Stimulated activated CD8-positive, alpha-beta memory T cell treated with anti-CD3 and anti-CD28 coated beads, Interleukin-15, amount 100 ng/mL, for 24 hours (primary cell): ENCODE data around the gene SEPTIN6.

Experiments used
- DNase-seq: peaks from one replicate; pipeline ENCODE4 v3.0.0-alpha.2; 2020; ENCODE audit warnings: low read depth

SEPTIN6 gene

DNA sequence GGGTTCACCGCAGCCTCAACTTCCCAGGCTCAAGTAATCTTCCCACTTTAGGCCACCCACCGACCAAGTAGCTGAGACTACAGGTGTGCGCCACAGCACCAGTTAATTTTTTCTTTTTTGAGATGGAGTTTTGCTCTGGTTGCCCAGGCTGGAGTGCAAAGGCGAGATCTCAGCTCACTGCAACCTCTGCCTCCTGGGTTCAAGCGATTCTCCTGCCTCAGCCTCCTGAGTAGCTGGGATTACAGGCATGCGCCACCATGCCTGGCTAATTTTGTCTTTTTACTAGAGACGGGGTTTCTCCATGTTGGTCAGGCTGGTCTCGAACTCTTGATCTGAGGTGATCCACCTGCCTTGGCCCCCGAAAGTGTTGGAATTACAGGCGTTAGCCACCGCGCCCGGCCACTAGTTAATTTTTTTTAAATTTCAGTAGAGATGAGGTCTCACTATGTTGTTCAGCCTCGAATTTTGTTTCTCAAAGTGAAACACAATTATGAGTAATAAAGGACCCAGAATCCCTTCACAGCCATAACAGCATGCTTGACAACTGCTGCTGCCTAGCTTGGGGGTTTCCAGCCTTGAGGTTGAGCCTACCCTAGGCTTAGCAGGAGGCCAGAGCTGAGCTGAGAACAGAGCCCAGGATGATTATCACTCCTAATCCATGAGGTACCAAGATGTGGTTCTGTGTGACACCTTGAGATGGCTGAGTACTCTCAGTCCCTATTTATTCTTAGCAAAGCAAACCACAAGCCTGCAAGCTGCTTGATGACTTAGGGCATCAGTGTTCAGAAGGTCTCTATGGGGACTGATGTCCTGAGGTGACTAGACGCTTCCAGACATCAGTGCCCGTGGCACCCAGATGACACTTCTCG lies 45.2 kb downstream of the SEPTIN6 start:
- DNase-seq = no peak

DNA sequence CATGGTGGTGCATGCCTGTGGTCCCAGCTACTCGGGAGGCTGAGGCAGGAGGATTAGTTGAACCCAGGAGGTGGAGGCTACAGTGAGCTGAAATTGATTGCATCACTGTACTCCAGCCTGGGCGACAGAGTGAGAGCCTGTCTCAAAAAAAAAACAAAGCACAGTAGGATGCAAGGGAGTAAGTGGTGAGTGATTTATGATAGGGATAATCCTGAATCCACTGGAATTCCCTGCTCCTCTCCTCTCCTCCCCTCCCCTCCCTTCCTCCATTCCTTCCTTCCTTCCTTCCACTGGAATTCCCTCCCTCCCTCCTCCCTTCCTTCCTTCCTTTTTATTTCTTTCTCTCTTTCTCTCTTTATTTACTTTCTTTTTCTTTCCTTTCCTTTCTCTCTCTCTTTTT lies 45.9 kb downstream of the SEPTIN6 start:
- no peak for DNase-seq

DNA sequence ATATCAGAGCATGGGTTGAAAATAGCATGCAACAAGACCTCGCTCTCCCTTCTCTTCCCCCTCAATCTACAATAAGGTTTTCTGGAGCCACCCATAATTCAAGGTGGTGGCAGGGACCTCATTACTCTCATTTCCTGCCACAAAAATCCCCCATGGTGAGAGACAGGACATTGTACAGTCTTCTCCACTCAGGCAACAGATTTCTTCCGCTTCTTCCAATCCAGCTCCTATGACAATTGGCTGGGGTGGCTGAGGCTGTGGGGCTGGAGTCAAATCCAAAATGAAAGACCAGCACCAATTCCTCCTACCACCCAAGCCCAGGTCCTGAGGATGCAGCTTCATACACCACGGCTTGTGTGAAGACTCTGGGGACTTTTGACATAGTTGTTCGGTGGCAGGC lies 46.5 kb downstream of the SEPTIN6 start:
- no peak for DNase-seq

DNA sequence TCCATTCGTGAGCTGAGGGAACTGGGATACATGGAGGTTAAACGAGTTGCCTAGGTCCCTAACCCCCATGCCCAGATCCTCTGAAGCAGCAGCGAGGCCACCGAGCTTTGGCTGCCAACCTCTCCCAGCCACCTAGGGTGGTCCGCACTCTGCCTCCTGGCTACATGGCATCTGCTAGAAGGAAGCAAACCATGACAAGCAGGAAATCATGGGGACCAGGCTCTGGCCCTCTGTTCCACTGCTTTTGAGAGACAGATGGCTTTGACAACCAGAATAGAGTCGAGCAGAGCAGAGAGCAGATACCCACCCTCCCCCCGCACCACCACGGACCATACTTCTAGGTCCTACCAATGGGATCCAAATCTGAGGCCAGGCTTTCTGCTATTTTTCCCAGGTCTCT lies 49.3 kb downstream of the SEPTIN6 start:
- no peak for DNase-seq
